Endothelial cell of umbilical vein (primary cell): ENCODE data around the gene FNDC1. TPM values are rescaled to one million over a fixed set of nuclear protein-coding genes. Genes with fewer than 3 reads are reported as not detected.

Source experiments
- BruUV-seq: library from RNA; stranded (reverse); fragments of 400-500 nt; replicated peaks from 2 replicates; lab custom pipeline; 2021; lab: Mats Ljungman, UMichigan
- CTCF ChIA-PET: fragments of 300-600, 350-600 bp; sonication (Branson Sonifier 250); formaldehyde crosslinking; loops from one replicate; lab custom pipeline; 2021; ENCODE audit warnings: antibody characterized with exemption, inconsistent platforms; lab: Charles Lee
- POLR2A ChIA-PET: fragments of 300-600, 350-600 bp; sonication (Branson Sonifier 250); formaldehyde crosslinking; loops from one replicate; lab custom pipeline; 2021; ENCODE audit warnings: antibody characterized with exemption, inconsistent platforms; lab: Charles Lee
- DNase-seq: peaks from one replicate; pipeline ENCODE4 v3.0.0-alpha.2; 2011; ENCODE audit warnings: low read depth, low spot score
- FAIRE-seq: peaks from 2 replicates; lab custom pipeline; 2011; peaks lifted over from hg19 to GRCh38; lab: Jason Lieb, UNC
- H2AFZ ChIP-seq: 2 replicates; pipeline ENCODE4 v1.6.0; 2012; ENCODE audit warnings: low read depth, low read length, control low read depth, inconsistent platforms
- H3K27ac ChIP-seq: 2 replicates; pipeline ENCODE4 v1.5.1; 2011; ENCODE audit warnings: low read depth, mild to moderate bottlenecking, control low read depth, low read length, moderate library complexity; ENCODE audit not compliant: insufficient read depth
- H3K27me3 ChIP-seq, 2 experiments: 2 replicates each; pipeline versions ENCODE4 v1.6.0 to v1.6.1; 2011; ENCODE audit warnings: low read length in 2 of 2, mixed read lengths in 1 of 2; ENCODE audit not compliant: control insufficient read depth in 2 of 2, insufficient read depth in 2 of 2
- H3K36me3 ChIP-seq, 2 experiments: 2 replicates in 1 of 2; 3 replicates in 1 of 2; pipeline ENCODE4 v1.5.1; 2011; ENCODE audit warnings: low read length in 2 of 2, mild to moderate bottlenecking in 1 of 2, moderate library complexity in 1 of 2; ENCODE audit not compliant: control insufficient read depth in 2 of 2, insufficient read depth in 2 of 2; ENCODE audit errors: extremely low read depth in 1 of 2
- H3K4me1 ChIP-seq: 3 replicates; pipeline ENCODE4 v1.5.1; 2011; ENCODE audit warnings: mild to moderate bottlenecking, low read length; ENCODE audit not compliant: control insufficient read depth, insufficient read depth; ENCODE audit errors: extremely low read depth
- H3K4me2 ChIP-seq: 2 replicates; pipeline ENCODE4 v1.6.1; 2011; ENCODE audit warnings: low read length, control low read depth, mixed read lengths; ENCODE audit not compliant: insufficient read depth
- H3K4me3 ChIP-seq, 3 experiments: fragments of 200-600 bp in 1 of 3; sonication (generic), shearing (Covaris generic) in 1 of 3; replicated peaks in 1 of 3; 2 replicates each; pipeline ENCODE4 v1.5.1; 2011 to 2016; ENCODE audit warnings: control low read depth in 3 of 3, low read length in 3 of 3, mild to moderate bottlenecking in 2 of 3, inconsistent platforms in 1 of 3, low read depth in 1 of 3, moderate library complexity in 1 of 3; ENCODE audit not compliant: insufficient read depth in 1 of 3
- H3K79me2 ChIP-seq: 2 replicates; pipeline ENCODE4 v1.6.0; 2012; ENCODE audit warnings: low read length, inconsistent platforms; ENCODE audit not compliant: control insufficient read depth, insufficient read depth
- H3K9ac ChIP-seq: replicated peaks from 2 replicates; pipeline ENCODE3; 2011; ENCODE audit warnings: low read length, control low read depth; ENCODE audit not compliant: insufficient read depth; ENCODE audit errors: extremely low read depth
- H3K9me1 ChIP-seq: replicated peaks from 3 replicates; pipeline ENCODE4 v1.6.0; 2011; ENCODE audit warnings: mild to moderate bottlenecking, low read length; ENCODE audit not compliant: control insufficient read depth, insufficient read depth; ENCODE audit errors: extremely low read depth
- H3K9me3 ChIP-seq: replicated peaks from 2 replicates; pipeline ENCODE4 v1.5.1; 2012; ENCODE audit warnings: low read length, inconsistent platforms; ENCODE audit not compliant: control insufficient read depth, insufficient read depth
- H4K20me1 ChIP-seq: replicated peaks from 2 replicates; pipeline ENCODE3; 2011; ENCODE audit warnings: mild to moderate bottlenecking, low read length; ENCODE audit not compliant: control insufficient read depth, insufficient read depth; ENCODE audit errors: extremely low read depth
- CTCF ChIP-seq, 2 donors: IDR thresholded peaks; 1 replicate in 1 of 2; 2 replicates in 1 of 2; pipeline ENCODE4 v1.5.1; 2011; ENCODE audit warnings: low read length in 2 of 2, mild to moderate bottlenecking in 2 of 2, moderate library complexity in 2 of 2, control low read depth in 1 of 2, inconsistent platforms in 1 of 2, low read depth in 1 of 2; ENCODE audit not compliant: insufficient read depth in 1 of 2; ENCODE audit errors: extremely low read depth in 1 of 2
- EZH2 ChIP-seq: IDR thresholded peaks from 2 replicates; pipeline ENCODE4 v1.6.1; 2012; ENCODE audit warnings: borderline replicate concordance, low read depth, mild to moderate bottlenecking, moderate library complexity, low read length, inconsistent platforms; ENCODE audit not compliant: severe bottlenecking
- FOS ChIP-seq: IDR thresholded peaks from 2 replicates; pipeline ENCODE4 v1.6.1; 2011; ENCODE audit warnings: mild to moderate bottlenecking, low read length, moderate library complexity, borderline replicate concordance; ENCODE audit not compliant: insufficient read depth
- GATA2 ChIP-seq: IDR thresholded peaks from 2 replicates; pipeline ENCODE4 v1.7.0; 2011; ENCODE audit warnings: low read depth, mild to moderate bottlenecking, moderate library complexity, mixed read lengths, low read length; ENCODE audit not compliant: insufficient read length, insufficient read depth
- JUN ChIP-seq: IDR thresholded peaks from 2 replicates; pipeline ENCODE4 v1.6.1; 2011; ENCODE audit warnings: borderline replicate concordance, low read depth; ENCODE audit not compliant: insufficient read length, insufficient read depth
- MAX ChIP-seq: IDR thresholded peaks from 2 replicates; pipeline ENCODE4 v1.6.1; 2011; ENCODE audit not compliant: insufficient read depth, insufficient read length
- MYC ChIP-seq: IDR thresholded peaks from one replicate; pipeline ENCODE4 v1.6.1; 2011; ENCODE audit warnings: mild to moderate bottlenecking, low read depth, low read length
- POLR2AphosphoS5 ChIP-seq: IDR thresholded peaks from 2 replicates; pipeline ENCODE4 v1.6.1; 2012; ENCODE audit warnings: low read depth, mild to moderate bottlenecking, control low read depth, low read length, moderate library complexity; ENCODE audit not compliant: insufficient read depth
- dilution Hi-C: fragments of 300-500 bp; cut with MboI; formaldehyde crosslinking; loops from one replicate; pipeline ENCODE4 v1.15.0; 2019; ENCODE audit warnings: low sequenced_read_pairs; ENCODE audit not compliant: extremely low pct_ligation_motif_present
- intact Hi-C: fragments of 100-400 bp; cut with micrococcal nuclease; formaldehyde crosslinking; loops from one replicate; pipeline ENCODE4 v1.10.0; 2022
- polyA plus RNA-seq, 4 experiments: library from polyadenylated mRNA; depleted of rRNA in 3 of 4; stranded (reverse) in 3 of 4; unstranded in 1 of 4; fragments of >200 nt; gene quantifications; 2 replicates each; pipeline versions ENCODE4 v1.2.1 to v1.2.3, GENCODE V29; 2011 to 2012; ENCODE audit warnings: missing spikeins in 1 of 4
- total RNA-seq: library from RNA; stranded (reverse); gene quantifications from 2 replicates; pipeline ENCODE4 v1.2.3, GENCODE V29; 2021

Gene FNDC1
- total and polyA plus RNA-seq, 2 donors (not counting 3 experiments of a cell fraction or from before 2014, with no cell fraction given), result 0.04 TPM; not detected in 1

- FAIRE-seq (no peak), DNase-seq (no peak)
- dilution Hi-C loops (no loop called here), intact Hi-C loops (no loop called here)
- no TSS peak for BruUV-seq
- H3K36me3 ChIP-seq, result no peaks in the 10 kb centered on the region
- H3K27ac ChIP-seq, result no peak overlapping the region
- POLR2A ChIA-PET, result no interaction called here
- H3K9me1 ChIP-seq, result no peaks in the 10 kb centered on the region
- no peaks in the 10 kb centered on the region for H3K79me2 ChIP-seq
- H3K4me3 ChIP-seq, result no peak overlapping the region
- no peak overlapping the region for H2AFZ ChIP-seq
- no peaks in the 10 kb centered on the region for H3K27me3 ChIP-seq
- CTCF ChIA-PET, result no interaction called here
- no peaks in the 10 kb centered on the region for H3K4me1 ChIP-seq
- no peak overlapping the region for H3K4me2 ChIP-seq
- H3K9me3 ChIP-seq, result peaks cover 8% of the 10 kb centered on the region
- H3K9ac ChIP-seq, result no peak overlapping the region
- TF ChIP-seq MYC (no peak), POLR2AphosphoS5 (no peak), MAX (no peak), CTCF (IDR thresholded peaks at IDR 0.05; ENCODE audit: extremely low read depth in 1 of 2, insufficient read depth in 1 of 2, low read depth in 1 of 2, low read length in 2 of 2) (no peak), FOS (no peak), JUN (no peak), EZH2 (no peak), GATA2 (no peak)
- H4K20me1 ChIP-seq, result no peaks in the 10 kb centered on the region
Measured at GRCh38 chr6:159313018-159313417, 143.8 kb downstream of the FNDC1 start.
